ENCODE data around the gene DNAAF1.

GRCh38 chr16:84137769-84138357, 7.2 kb upstream of the DNAAF1 start:
- TF ChIP-seq, protein P1, sequence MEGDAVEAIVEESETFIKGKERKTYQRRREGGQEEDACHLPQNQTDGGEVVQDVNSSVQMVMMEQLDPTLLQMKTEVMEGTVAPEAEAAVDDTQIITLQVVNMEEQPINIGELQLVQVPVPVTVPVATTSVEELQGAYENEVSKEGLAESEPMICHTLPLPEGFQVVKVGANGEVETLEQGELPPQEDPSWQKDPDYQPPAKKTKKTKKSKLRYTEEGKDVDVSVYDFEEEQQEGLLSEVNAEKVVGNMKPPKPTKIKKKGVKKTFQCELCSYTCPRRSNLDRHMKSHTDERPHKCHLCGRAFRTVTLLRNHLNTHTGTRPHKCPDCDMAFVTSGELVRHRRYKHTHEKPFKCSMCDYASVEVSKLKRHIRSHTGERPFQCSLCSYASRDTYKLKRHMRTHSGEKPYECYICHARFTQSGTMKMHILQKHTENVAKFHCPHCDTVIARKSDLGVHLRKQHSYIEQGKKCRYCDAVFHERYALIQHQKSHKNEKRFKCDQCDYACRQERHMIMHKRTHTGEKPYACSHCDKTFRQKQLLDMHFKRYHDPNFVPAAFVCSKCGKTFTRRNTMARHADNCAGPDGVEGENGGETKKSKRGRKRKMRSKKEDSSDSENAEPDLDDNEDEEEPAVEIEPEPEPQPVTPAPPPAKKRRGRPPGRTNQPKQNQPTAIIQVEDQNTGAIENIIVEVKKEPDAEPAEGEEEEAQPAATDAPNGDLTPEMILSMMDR (conservative IDR thresholded peaks at IDR 0.05; ENCODE audit: low read depth, low read length) = no peak
- TF ChIP-seq BHLHE40 (IDR thresholded peaks at IDR 0.05; ENCODE audit: low read depth, low read length) = no peak
